Activated CD8-positive, alpha-beta memory T cell treated with anti-CD3 and anti-CD28 coated beads for 48 hours (primary cell): ENCODE measurements around the gene DDX42.

ENCODE experiments used
- DNase-seq, 3 experiments: peaks; one replicate each; pipeline ENCODE4 v3.0.0-alpha.2; 2020; ENCODE audit warnings: low read depth in 2 of 3, low spot score in 2 of 3

Gene DDX42

GRCh38 chr17:63822537-63822936 lies 48.6 kb downstream of the DDX42 start:
- DNase-seq = no peak

- DNase-seq = no peak
Observed at GRCh38 chr17:63823659-63824331, 49.8 kb downstream of the DDX42 start.

GRCh38 chr17:63824362-63824761 lies 50.4 kb downstream of the DDX42 start:
- no peak for DNase-seq

- no peak for DNase-seq
Observed at GRCh38 chr17:63826468-63827001, 52.6 kb downstream of the DDX42 start.

GRCh38 chr17:63827002-63827800 lies 53.2 kb downstream of the DDX42 start, which contains the start of the genes FTSJ3 and PSMC5:
Gene FTSJ3, minus strand, starts transcription at chr17:63827663. Its CDS starts 761 bp downstream, at chr17:63826902.
Gene PSMC5, plus strand, starts transcription at chr17:63827431. Its CDS starts 60 bp downstream, at chr17:63827491.
- DNase-seq = peak; percentile 84 to 89 (median 87)

- no peak for DNase-seq
Observed at GRCh38 chr17:63827801-63828221, 53.8 kb downstream of the DDX42 start.

GRCh38 chr17:63828936-63829335 lies 55.0 kb downstream of the DDX42 start:
- DNase-seq = no peak

- no peak for DNase-seq
Observed at GRCh38 chr17:63830278-63830677, 56.3 kb downstream of the DDX42 start.

- no peak for DNase-seq
Observed at GRCh38 chr17:63830904-63831491, 57.0 kb downstream of the DDX42 start.

- no peak for DNase-seq
Observed at GRCh38 chr17:63831505-63831904, 57.5 kb downstream of the DDX42 start.

- no peak for DNase-seq
Observed at GRCh38 chr17:63832014-63832413, 58.0 kb downstream of the DDX42 start.

- DNase-seq = no peak
Observed at GRCh38 chr17:63832455-63832854, 58.5 kb downstream of the DDX42 start.

- DNase-seq = no peak
Observed at GRCh38 chr17:63833026-63833740, 59.2 kb downstream of the DDX42 start.

GRCh38 chr17:63833741-63834373 lies 59.9 kb downstream of the DDX42 start:
- no peak for DNase-seq

- DNase-seq = no peak
Observed at GRCh38 chr17:63834431-63835166, 60.6 kb downstream of the DDX42 start.

GRCh38 chr17:63835167-63835720 lies 61.3 kb downstream of the DDX42 start:
- no peak for DNase-seq

- no peak for DNase-seq
Observed at GRCh38 chr17:63836811-63837210, 62.8 kb downstream of the DDX42 start.

GRCh38 chr17:63837480-63837879 lies 63.5 kb downstream of the DDX42 start:
- no peak for DNase-seq

- no peak for DNase-seq
Observed at GRCh38 chr17:63837962-63838600, 64.1 kb downstream of the DDX42 start.
